Spleen (tissue), 11 donors: ENCODE results near the gene TERT. TPM values are rescaled to one million over a fixed set of nuclear protein-coding genes. Genes with fewer than 3 reads are reported as not detected.
"Not testable (repeated sequence)": the region's sequence is repeated elsewhere in the genome, so short reads cannot be mapped to it uniquely, and the experiment has no call there.

ENCODE experiments used
- DNase-seq: peaks from one replicate; pipeline ENCODE4 v3.0.0-alpha.2; 2020
- H3K27ac ChIP-seq, 8 donors: fragments of 200-600 bp; sonication (generic) in 7 of 8; 1 replicate in 4 of 8; 2 replicates in 4 of 8; pipeline versions ENCODE4 v1.5.0 to v1.8.0; 2016 to 2021; ENCODE audit warnings: inconsistent platforms in 4 of 8, mild to moderate bottlenecking in 4 of 8, moderate library complexity in 1 of 8
- H3K27me3 ChIP-seq, 7 donors: fragments of 200-600 bp; sonication (generic) in 6 of 7; replicated peaks in 1 of 7; 1 replicate in 4 of 7; 2 replicates in 3 of 7; pipeline versions ENCODE4 v1.5.0 to v1.8.0; 2016 to 2021; ENCODE audit warnings: inconsistent platforms in 3 of 7, mild to moderate bottlenecking in 1 of 7
- H3K36me3 ChIP-seq, 6 donors: fragments of 200-600 bp; sonication (generic) in 5 of 6; 1 replicate in 4 of 6; 2 replicates in 2 of 6; pipeline versions ENCODE4 v1.5.0 to v1.8.0; 2016 to 2021; ENCODE audit warnings: inconsistent platforms in 2 of 6
- H3K4me1 ChIP-seq, 6 donors: fragments of 200-600 bp; sonication (generic) in 5 of 6; 1 replicate in 3 of 6; 2 replicates in 3 of 6; pipeline versions ENCODE4 v1.5.0 to v1.8.0; 2016 to 2021; ENCODE audit warnings: inconsistent platforms in 3 of 6
- H3K4me3 ChIP-seq, 8 donors: fragments of 200-600 bp; sonication (generic) in 7 of 8; 1 replicate in 4 of 8; 2 replicates in 4 of 8; pipeline versions ENCODE4 v1.5.0 to v1.8.0; 2016 to 2021; ENCODE audit warnings: inconsistent platforms in 4 of 8, mild to moderate bottlenecking in 4 of 8, moderate library complexity in 2 of 8
- H3K9me3 ChIP-seq, 8 donors: fragments of 200-600 bp; sonication (generic) in 7 of 8; 1 replicate in 4 of 8; 2 replicates in 4 of 8; pipeline versions ENCODE4 v1.5.0 to v1.8.0; 2016 to 2021; ENCODE audit warnings: inconsistent platforms in 4 of 8
- POLR2A ChIP-seq, 3 donors: fragments of 450-650 bp; IDR thresholded peaks; one replicate each; pipeline ENCODE4 v1.5.1; 2017; ENCODE audit warnings: antibody characterized with exemption in 3 of 3, mild to moderate bottlenecking in 1 of 3
- POLR2AphosphoS5 ChIP-seq, 3 donors: sonication (generic); formaldehyde crosslinking; IDR thresholded peaks; one replicate each; pipeline ENCODE4 v1.5.1; 2017; ENCODE audit warnings: antibody characterized with exemption in 3 of 3
- WGBS, 5 donors: extraction: QIAGEN DNeasy Blood & Tissue Kit in 3 of 5; methylation state at CpG; one replicate each; pipeline versions ENCODE4 v1.1.5 to v1.1.7; 2013 to 2018; 5-methylcytosine and 5-hydroxymethylcytosine counted together
- intact Hi-C: fragments of 100-400 bp; cut with DNase I; formaldehyde crosslinking; loops from one replicate; pipeline ENCODE4 v1.15.0; 2023; ENCODE audit warnings: low total_unique reads
- polyA plus RNA-seq, 3 donors: library from polyadenylated mRNA; stranded (reverse); fragments of 200-250 nt; gene quantifications; one replicate each; pipeline ENCODE4 v1.2.1, GENCODE V29; 2013
- total RNA-seq, 7 donors: library from RNA; depleted of rRNA in 3 of 7; stranded (reverse); fragments of >200 nt in 3 of 7; fragmentation: NEBNext Ultra II Directional in 4 of 7; extraction: Animal tissue kit (Norgen Biotek cat#: 25700) in 4 of 7; gene quantifications; one replicate each; pipeline versions ENCODE4 v1.1.0 to v1.2.1, GENCODE V29; 2016 to 2021
- TF ChIP-seq, protein P1 (sequence below), 11 experiments: fragments of 200-600 bp in 7 of 11; fragments of 450-650 bp in 4 of 11; sonication (generic) in 4 of 11; IDR thresholded peaks in 8 of 11; conservative IDR thresholded peaks in 3 of 11; 1 replicate in 7 of 11; 2 replicates in 4 of 11; pipeline versions ENCODE4 v1.4.0 to v1.8.0; 2016 to 2021; ENCODE audit warnings: antibody characterized with exemption in 11 of 11, inconsistent platforms in 4 of 11, mild to moderate bottlenecking in 1 of 11
- donor health status: healthy with polysubstance abuse.
- donor health status: DM: no; HTN: no; CAD: no; lungs with moderate emphysema.
- donor health status: DM: no; HTN: no; CAD: no.
- donor health status: Bipolar disorder and iron deficiency.
- donor health status: healthy.
- donor health status: DM: no; HTN: no; CAD: no.
- donor health status: DM: yes; HTN: yes; CAD: no.

Gene TERT
- total and polyA plus RNA-seq, 10 donors, result 0.09 to 5.3 (median 0.40) TPM; not detected in 2

DNA sequence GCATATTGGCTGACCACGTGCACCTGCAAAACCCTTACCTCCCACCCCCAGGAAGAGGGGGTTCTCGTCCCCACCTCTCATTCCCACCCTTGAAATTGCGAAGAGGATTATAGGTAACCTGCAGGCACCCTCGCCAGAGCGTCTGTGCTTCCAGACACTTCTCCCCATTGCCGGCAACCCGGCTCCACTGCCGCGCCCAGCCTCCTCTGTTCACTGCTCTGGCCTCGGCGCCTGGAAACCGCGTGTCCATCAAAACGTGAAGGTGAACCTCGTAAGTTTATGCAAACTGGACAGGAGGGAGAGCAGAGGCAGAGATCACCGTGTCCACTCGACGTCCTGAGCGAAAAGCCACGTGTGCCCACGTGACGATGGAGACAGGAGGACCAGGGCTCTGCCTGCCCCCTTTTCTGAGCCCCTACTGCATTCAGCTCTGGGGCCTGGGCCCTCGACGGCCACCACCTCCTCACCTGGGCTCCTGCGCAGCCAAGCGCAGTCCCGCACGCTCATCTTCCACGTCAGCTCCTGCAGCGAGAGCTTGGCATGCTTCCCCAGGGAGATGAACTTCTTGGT, 1.9 kb downstream of the TERT start:
- peaks cover 0 to 10% (median 6%) of the 10 kb centered on the region in 8 donors for H3K9me3 ChIP-seq
- TF ChIP-seq POLR2AphosphoS5 (IDR thresholded peaks at IDR 0.05), result no peak
- TF ChIP-seq POLR2A (IDR thresholded peaks at IDR 0.05), result no peak
- TF ChIP-seq, protein P1, sequence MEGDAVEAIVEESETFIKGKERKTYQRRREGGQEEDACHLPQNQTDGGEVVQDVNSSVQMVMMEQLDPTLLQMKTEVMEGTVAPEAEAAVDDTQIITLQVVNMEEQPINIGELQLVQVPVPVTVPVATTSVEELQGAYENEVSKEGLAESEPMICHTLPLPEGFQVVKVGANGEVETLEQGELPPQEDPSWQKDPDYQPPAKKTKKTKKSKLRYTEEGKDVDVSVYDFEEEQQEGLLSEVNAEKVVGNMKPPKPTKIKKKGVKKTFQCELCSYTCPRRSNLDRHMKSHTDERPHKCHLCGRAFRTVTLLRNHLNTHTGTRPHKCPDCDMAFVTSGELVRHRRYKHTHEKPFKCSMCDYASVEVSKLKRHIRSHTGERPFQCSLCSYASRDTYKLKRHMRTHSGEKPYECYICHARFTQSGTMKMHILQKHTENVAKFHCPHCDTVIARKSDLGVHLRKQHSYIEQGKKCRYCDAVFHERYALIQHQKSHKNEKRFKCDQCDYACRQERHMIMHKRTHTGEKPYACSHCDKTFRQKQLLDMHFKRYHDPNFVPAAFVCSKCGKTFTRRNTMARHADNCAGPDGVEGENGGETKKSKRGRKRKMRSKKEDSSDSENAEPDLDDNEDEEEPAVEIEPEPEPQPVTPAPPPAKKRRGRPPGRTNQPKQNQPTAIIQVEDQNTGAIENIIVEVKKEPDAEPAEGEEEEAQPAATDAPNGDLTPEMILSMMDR (IDR thresholded peaks at IDR 0.05 in 8 of 11, conservative IDR thresholded peaks at IDR 0.05 in 3 of 11), result no peak
- peaks cover 0 to 23% (median 16%) of the 10 kb centered on the region in 6 donors for H3K4me1 ChIP-seq
- no peak overlapping the region for H3K27ac ChIP-seq
- peak; percentile 70 for DNase-seq
- intact Hi-C loops, result no loop called here
- H3K36me3 ChIP-seq, result no peaks in the 10 kb centered on the region
- no peak overlapping the region for H3K4me3 ChIP-seq
- WGBS, 5 donors, result 88 to 96% (median 91%) methylated on average over 22 to 30 of the region's 30 CpGs
- peaks cover 0 to 73% (median 37%) of the 10 kb centered on the region in 7 donors for H3K27me3 ChIP-seq

DNA sequence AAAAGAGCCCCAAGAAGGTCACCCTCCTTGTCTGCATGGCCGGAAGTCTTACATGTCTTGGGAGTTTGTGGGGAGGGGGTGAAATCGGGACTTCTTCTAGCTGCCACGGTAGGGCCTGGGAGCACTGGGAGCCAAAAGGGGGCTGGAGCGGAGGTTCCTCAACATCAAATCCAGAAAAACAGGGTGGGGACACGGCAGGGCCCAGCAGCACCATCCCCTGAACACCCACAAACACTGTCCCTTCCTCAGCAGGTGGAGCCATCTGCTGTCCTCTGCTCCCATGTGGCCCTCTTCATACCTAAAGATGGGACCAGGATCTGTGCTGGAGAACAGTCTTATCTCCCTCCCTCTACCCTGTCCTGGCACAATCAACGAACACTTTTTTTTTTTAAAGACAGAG, 2.7 kb downstream of the TERT start:
- Histone ChIP-seq H3K4me1 (peaks cover 0 to 23% (median 16%) of the 10 kb centered on the region in 6 donors), H3K4me3 (no peak overlapping the region), H3K36me3 (no peaks in the 10 kb centered on the region), H3K9me3 (peaks cover 0 to 13% (median 6%) of the 10 kb centered on the region in 8 donors), H3K27me3 (peaks cover 0 to 70% (median 37%) of the 10 kb centered on the region in 7 donors), H3K27ac (no peak overlapping the region)
- peak; percentile 36 for DNase-seq
- TF ChIP-seq, protein P1 (IDR thresholded peaks at IDR 0.05 in 8 of 11, conservative IDR thresholded peaks at IDR 0.05 in 3 of 11), result no peak
- intact Hi-C loops, result no loop called here
- WGBS, 5 donors, result 72 to 82% (median 81%) methylated on average over 6 of the region's 6 CpGs

DNA sequence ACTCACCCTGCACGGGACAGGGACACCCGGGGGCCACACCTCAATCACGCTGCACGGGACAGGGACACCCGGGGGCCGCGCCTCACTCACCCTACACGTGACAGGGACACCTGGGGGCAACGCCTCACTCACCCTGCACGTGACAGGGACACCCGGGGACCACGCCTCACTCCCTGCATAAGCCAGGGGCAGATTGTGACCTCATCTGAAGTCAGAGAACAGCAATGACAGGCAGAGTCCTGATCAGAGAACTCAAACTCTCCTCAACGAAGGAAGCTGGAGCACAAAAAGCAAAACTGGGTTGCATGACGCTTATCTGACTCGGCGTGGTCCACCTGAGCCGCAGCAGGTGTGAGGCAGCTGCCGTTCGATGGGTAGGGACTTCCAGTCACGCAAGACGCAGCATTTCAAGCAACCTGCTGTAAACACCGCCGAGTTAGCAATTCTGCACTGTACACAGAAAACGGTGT, 3.2 kb downstream of the TERT start:
- peaks cover 0 to 23% (median 16%) of the 10 kb centered on the region in 6 donors for H3K4me1 ChIP-seq
- WGBS, 5 donors, result 83 to 89% (median 87%) methylated on average over 24 of the region's 24 CpGs
- H3K4me3 ChIP-seq, result no peak overlapping the region
- no peak overlapping the region for H3K27ac ChIP-seq
- no peaks in the 10 kb centered on the region for H3K36me3 ChIP-seq
- peaks cover 0 to 13% (median 6%) of the 10 kb centered on the region in 8 donors for H3K9me3 ChIP-seq
- TF ChIP-seq POLR2A (IDR thresholded peaks at IDR 0.05) (no peak), POLR2AphosphoS5 (IDR thresholded peaks at IDR 0.05) (no peak)
- TF ChIP-seq, protein P1 (IDR thresholded peaks at IDR 0.05 in 8 of 11, conservative IDR thresholded peaks at IDR 0.05 in 3 of 11), result no peak
- peaks cover 0 to 65% (median 37%) of the 10 kb centered on the region in 7 donors for H3K27me3 ChIP-seq
- intact Hi-C loops, result no loop called here
- DNase-seq, result peak; percentile 56

DNA sequence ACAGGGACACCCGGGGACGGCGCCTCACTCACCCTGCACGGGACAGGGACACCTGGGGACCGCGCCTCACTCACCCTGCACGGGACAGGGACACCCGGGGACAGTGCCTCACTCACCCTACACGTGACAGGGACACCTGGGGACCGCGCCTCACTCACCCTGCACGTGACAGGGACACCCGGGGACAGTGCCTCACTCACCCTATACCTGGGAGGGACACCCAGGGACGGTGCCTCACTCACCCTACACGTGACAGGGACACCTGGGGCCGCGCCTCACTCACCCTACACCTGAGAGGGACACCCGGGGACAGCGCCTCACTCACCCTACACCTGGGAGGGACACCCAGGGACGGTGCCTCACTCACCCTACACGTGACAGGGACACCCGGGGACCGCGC, 3.9 kb downstream of the TERT start:
- DNase-seq, result peak; percentile 31
- peaks cover 0 to 23% (median 16%) of the 10 kb centered on the region in 6 donors for H3K4me1 ChIP-seq
- 81 to 93% (median 84%) methylated on average over 3 to 24 of the region's 24 CpGs for WGBS, 5 donors

DNA sequence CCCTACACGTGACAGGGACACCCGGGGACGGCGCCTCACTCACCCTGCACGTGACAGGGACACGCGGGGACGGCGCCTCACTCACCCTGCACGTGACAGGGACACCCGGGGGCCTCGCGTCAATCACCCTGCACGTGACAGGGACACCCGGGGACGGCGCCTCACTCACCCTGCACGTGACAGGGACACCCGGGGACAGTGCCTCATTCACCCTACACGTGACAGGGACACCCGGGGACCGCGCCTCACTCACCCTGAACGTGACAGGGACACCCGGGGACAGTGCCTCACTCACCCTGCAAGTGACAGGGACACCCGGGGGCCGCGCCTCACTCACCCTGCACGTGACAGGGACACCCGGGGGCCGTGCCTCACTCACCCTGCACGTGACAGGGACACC, 5.3 kb downstream of the TERT start:
- DNase-seq, result peak; percentile 30
- WGBS, 5 donors, result 90 to 98% (median 93%) methylated on average over 2 to 32 of the region's 32 CpGs
- H3K27ac ChIP-seq, H3K36me3 ChIP-seq, H3K4me3 ChIP-seq, intact Hi-C loops: not testable (repeated sequence)
- Histone ChIP-seq H3K4me1 (peaks cover 0 to 13% (median 9%) of the 10 kb centered on the region in 6 donors), H3K9me3 (peaks cover 0 to 13% (median 6%) of the 10 kb centered on the region in 8 donors), H3K27me3 (peaks cover 0 to 46% (median 22%) of the 10 kb centered on the region in 7 donors)

More for the DNA sequence above, 3.9 kb downstream of the TERT start:
- Histone ChIP-seq H3K9me3 (peaks cover 0 to 13% (median 6%) of the 10 kb centered on the region in 8 donors), H3K27me3 (peaks cover 0 to 60% (median 36%) of the 10 kb centered on the region in 7 donors)
- H3K27ac ChIP-seq, H3K4me3 ChIP-seq, intact Hi-C loops, H3K36me3 ChIP-seq: not testable (repeated sequence)
